K562 (cell line): ENCODE measurements around the gene LRRC61. TPM values are rescaled to one million over a fixed set of nuclear protein-coding genes. Genes with fewer than 3 reads are reported as not detected.
"Not testable (repeated sequence)": the region's sequence is repeated elsewhere in the genome, so short reads cannot be mapped to it uniquely, and the experiment has no call there.

ENCODE experiments used
- ATAC-seq: fragments of 200-7000 bp; cut with Tn5 transposase; 3 replicates; pipeline ENCODE4 v1.9.1; 2020; ENCODE audit warnings: moderate library complexity
- BruUV-seq: library from RNA; stranded (reverse); fragments of 400-500 nt; replicated peaks from 2 replicates; lab custom pipeline; 2021; lab: Mats Ljungman, UMichigan
- CTCF ChIA-PET: fragments of 300-600 bp; formaldehyde crosslinking; extraction: SDS; loops from one replicate; lab custom pipeline; 2021; ENCODE audit warnings: low intra/inter-chr PET ratio; lab: Yijun Ruan, JAX
- POLR2A ChIA-PET: fragments of 300-600, 350-650 bp; sonication (Branson Sonifier 250); formaldehyde crosslinking; extraction: SDS; loops from one replicate; lab custom pipeline; 2021; ENCODE audit warnings: antibody characterized with exemption, inconsistent platforms; lab: Yijun Ruan, JAX
- DNase-seq, 4 experiments: peaks; one replicate each; pipeline versions ENCODE4 v3.0.0 to v3.0.0-alpha.2; 2011 to 2018; ENCODE audit warnings: low spot score in 3 of 4, mixed read lengths in 3 of 4; ENCODE audit errors: extremely low read depth in 1 of 4
- FAIRE-seq: peaks from 2 replicates; lab custom pipeline; 2011; peaks lifted over from hg19 to GRCh38; lab: Jason Lieb, UNC
- H2AFZ ChIP-seq: 2 replicates; pipeline ENCODE4 v1.6.0; 2011; ENCODE audit warnings: low read depth, low read length, control low read depth, inconsistent platforms
- H3K27ac ChIP-seq: fragments of 200-600 bp; 3 replicates; pipeline ENCODE4 v1.8.0; 2011; ENCODE audit warnings: low read depth, mild to moderate bottlenecking, control low read depth, inconsistent platforms, low read length, moderate library complexity, mixed read lengths; ENCODE audit errors: extremely low read depth
- H3K27me3 ChIP-seq, 2 experiments: fragments of 300-600 bp in 1 of 2; 2 replicates in 1 of 2; 3 replicates in 1 of 2; pipeline versions ENCODE4 v1.6.0 to v1.8.0; 2011; ENCODE audit warnings: inconsistent platforms in 2 of 2, low read length in 2 of 2, mild to moderate bottlenecking in 1 of 2, mixed read lengths in 1 of 2, moderate library complexity in 1 of 2; ENCODE audit not compliant: control insufficient read depth in 2 of 2, insufficient read depth in 2 of 2
- H3K36me3 ChIP-seq: fragments of 300-600 bp; 3 replicates; pipeline ENCODE4 v1.8.0; 2011; ENCODE audit warnings: mild to moderate bottlenecking, low read length, inconsistent platforms; ENCODE audit not compliant: control insufficient read depth, insufficient read depth
- H3K4me1 ChIP-seq, 2 experiments: fragments of 200-600 bp in 1 of 2; replicated peaks in 1 of 2; 2 replicates in 1 of 2; 3 replicates in 1 of 2; pipeline versions ENCODE4 v1.5.1 to v1.8.0; 2011; ENCODE audit warnings: inconsistent platforms in 2 of 2, low read length in 2 of 2, mild to moderate bottlenecking in 1 of 2, mixed read lengths in 1 of 2, moderate library complexity in 1 of 2; ENCODE audit not compliant: control insufficient read depth in 2 of 2, insufficient read depth in 2 of 2
- H3K4me2 ChIP-seq: 2 replicates; pipeline ENCODE4 v1.6.1; 2011; ENCODE audit warnings: low read length, control low read depth, inconsistent platforms, mixed read lengths; ENCODE audit not compliant: insufficient read depth
- H3K4me3 ChIP-seq: fragments of 200-600 bp; sonication (generic), shearing (Covaris generic); 2 replicates; pipeline ENCODE4 v1.5.1; 2016; ENCODE audit warnings: control low read depth, inconsistent platforms
- H3K79me2 ChIP-seq: fragments of 200-600 bp; 3 replicates; pipeline ENCODE4 v1.8.0; 2011; ENCODE audit warnings: low read length, inconsistent platforms; ENCODE audit not compliant: control insufficient read depth, insufficient read depth
- H3K9ac ChIP-seq, 2 experiments: 2 replicates each; pipeline versions ENCODE4 v1.6.0 to v1.6.1; 2011; ENCODE audit warnings: low read depth in 2 of 2, low read length in 2 of 2, control low read depth in 1 of 2, inconsistent platforms in 1 of 2, mild to moderate bottlenecking in 1 of 2, mixed read lengths in 1 of 2; ENCODE audit not compliant: insufficient read depth in 1 of 2
- H3K9me1 ChIP-seq: one replicate; pipeline ENCODE4 v1.6.0; 2011; ENCODE audit warnings: inconsistent platforms, mild to moderate bottlenecking, low read length, moderate library complexity; ENCODE audit not compliant: control insufficient read depth, insufficient read depth
- H3K9me3 ChIP-seq: replicated peaks from 2 replicates; pipeline ENCODE4 v1.5.1; 2011; ENCODE audit warnings: low read depth, low read length, inconsistent platforms; ENCODE audit not compliant: control insufficient read depth, insufficient read depth
- H4K20me1 ChIP-seq: replicated peaks from 2 replicates; pipeline ENCODE4 v1.6.1; 2011; ENCODE audit warnings: low read length, inconsistent platforms, mixed read lengths; ENCODE audit not compliant: control insufficient read depth, insufficient read depth
- WGBS: fragments of 100-300 bp; shearing (Covaris generic); methylation state at CpG from one replicate; pipeline ENCODE4 v1.1.6; 2016; ENCODE audit warnings: low coverage, mixed read lengths; ENCODE audit not compliant: insufficient coverage; ENCODE audit errors: missing lambda C conversion rate; 5-methylcytosine and 5-hydroxymethylcytosine counted together
- in situ Hi-C: fragments of 300-500 bp; cut with MboI; formaldehyde crosslinking; loops from 4 replicates; pipeline ENCODE4 v1.15.0; 2018; ENCODE audit warnings: inconsistent platforms, mixed read lengths
- intact Hi-C: fragments of 100-400 bp; cut with micrococcal nuclease; formaldehyde crosslinking; loops from 2 replicates; pipeline ENCODE4 v1.14.2; 2022
- polyA plus RNA-seq, 8 experiments: library from polyadenylated mRNA; depleted of rRNA in 4 of 8; stranded (reverse) in 5 of 8; unstranded in 3 of 8; fragments of >200 nt; fragmentation: Nextera tagmentation in 2 of 8; fragmentation: Illumina TruSeq in 1 of 8; extraction: Ambion mirVana in 2 of 8; extraction: Trizol in 1 of 8; gene quantifications; 2 replicates each; pipeline versions ENCODE4 v1.2.1 to v1.2.3, GENCODE V29; 2011 to 2014; ENCODE audit warnings: inconsistent platforms in 1 of 8, missing spikeins in 1 of 8
- total RNA-seq, 7 experiments: library from RNA; depleted of rRNA in 6 of 7; stranded (reverse); fragments of >200 nt in 6 of 7; fragmentation: Illumina TruSeq in 2 of 7; extraction: Trizol in 2 of 7; gene quantifications; 2 replicates each; pipeline versions ENCODE4 v1.2.1 to v1.2.3, GENCODE V29; 2011 to 2021; ENCODE audit warnings: low replicate concordance in 1 of 7

The LRRC61 gene
- total and polyA plus RNA-seq, 9 of the 15 experiments (the other 6 are each of a cell fraction or from before 2014, with no cell fraction given), result 1.3 to 55.2 (median 35.2) TPM

DNA sequence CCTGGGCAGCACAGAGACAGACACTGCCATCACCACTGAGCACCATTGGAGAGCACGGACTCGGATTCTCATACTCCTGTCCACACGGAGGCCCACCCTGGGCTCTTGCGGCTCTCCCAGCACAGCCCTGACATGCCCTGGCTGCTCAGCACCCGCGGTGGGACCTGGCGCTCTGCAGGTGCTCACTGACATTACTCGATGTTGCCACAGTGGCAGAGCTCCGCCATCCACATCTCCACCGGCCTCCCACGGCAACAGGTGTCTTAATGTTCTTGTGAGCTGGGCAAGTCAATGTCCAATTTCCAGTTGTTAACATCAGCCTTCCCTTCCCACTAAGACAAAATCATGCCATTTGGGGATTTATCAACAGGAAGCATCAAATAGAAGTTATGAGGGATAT is 44.8 kb upstream of the LRRC61 start:
- H3K9me3 ChIP-seq, H4K20me1 ChIP-seq, H3K27me3 ChIP-seq, H2AFZ ChIP-seq, H3K4me2 ChIP-seq, H3K27ac ChIP-seq, POLR2A ChIA-PET, H3K9me1 ChIP-seq, ATAC-seq, BruUV-seq, H3K4me3 ChIP-seq, FAIRE-seq, H3K4me1 ChIP-seq, H3K36me3 ChIP-seq, CTCF ChIA-PET, H3K79me2 ChIP-seq, H3K9ac ChIP-seq: not testable (repeated sequence)
- 42% methylated on average over 11 of the region's 11 CpGs for WGBS
- DNase-seq, result peak in 1 of 4 experiments; percentile 1
- in situ Hi-C loops (loop anchor here (25.0 kb wide), 1 partner anchor 484 kb away; no protein-coding TSS in a partner anchor), intact Hi-C loops (loop anchor here (5.0 kb wide), 2 partner anchors 396 to 416 kb away; no protein-coding TSS in a partner anchor)

DNA sequence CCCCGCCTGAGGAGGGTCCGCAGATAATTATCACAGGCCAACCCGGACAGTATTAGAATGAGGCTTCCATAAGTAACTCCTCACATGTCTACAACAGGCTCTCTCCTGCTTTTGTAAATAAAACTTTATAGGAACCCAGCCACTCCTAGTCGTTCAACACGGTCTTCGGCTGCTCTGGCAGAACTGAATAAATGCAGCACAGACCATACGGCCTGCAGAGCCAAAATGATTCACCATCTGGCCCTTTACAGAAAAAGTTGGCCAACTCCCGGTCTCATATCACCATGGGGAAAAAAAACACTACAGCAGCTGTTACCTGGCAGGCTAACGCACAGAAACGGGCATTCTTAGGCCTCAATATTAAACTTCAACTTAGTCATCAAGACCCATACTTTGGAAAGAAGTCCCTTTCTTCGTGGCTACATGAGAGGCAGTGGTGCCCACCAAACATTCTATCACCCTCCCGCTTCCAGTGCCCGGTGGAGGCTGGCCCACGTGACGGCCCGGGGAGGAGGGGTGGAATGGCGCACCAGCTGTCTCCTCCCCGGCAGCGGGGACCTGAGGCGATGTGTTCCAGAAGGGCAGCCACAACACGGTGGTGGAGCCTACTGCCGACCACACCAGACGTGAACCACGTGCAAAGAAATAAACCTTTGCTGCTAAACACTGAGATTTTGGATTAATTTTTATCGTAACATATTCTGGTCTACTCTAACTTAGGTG is 41.3 kb upstream of the LRRC61 start:
- H3K36me3 ChIP-seq, H3K9ac ChIP-seq, H2AFZ ChIP-seq, H3K9me3 ChIP-seq, H3K4me3 ChIP-seq, POLR2A ChIA-PET, BruUV-seq, DNase-seq, H3K27ac ChIP-seq, H3K9me1 ChIP-seq, ATAC-seq, H3K27me3 ChIP-seq, H3K4me1 ChIP-seq, FAIRE-seq, H3K4me2 ChIP-seq, H3K79me2 ChIP-seq, intact Hi-C loops, H4K20me1 ChIP-seq, CTCF ChIA-PET: not testable (repeated sequence)
- WGBS, result 58% methylated on average over 7 of the region's 25 CpGs
- in situ Hi-C loops, result loop anchor here (25.0 kb wide), 1 partner anchor 480 kb away; no protein-coding TSS in a partner anchor

DNA sequence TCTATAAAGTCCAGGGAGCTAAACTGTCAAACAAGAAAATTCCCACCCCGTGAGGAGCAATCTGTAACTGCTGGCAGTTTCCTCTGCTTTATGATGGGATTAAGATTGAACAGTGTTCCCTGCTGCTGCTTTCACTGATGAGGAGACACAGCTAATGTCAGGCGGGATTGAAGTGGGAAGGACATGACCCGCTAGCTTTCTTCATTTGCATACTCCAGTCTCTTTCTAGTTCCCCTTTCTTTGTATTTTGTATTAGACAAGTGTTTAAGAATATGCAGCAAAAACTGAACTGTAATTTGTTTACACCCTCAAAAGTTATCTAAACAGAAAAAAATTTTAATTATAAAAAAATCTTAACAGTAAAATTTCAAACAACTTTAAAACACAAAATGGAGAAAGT is 40.0 kb upstream of the LRRC61 start:
- intact Hi-C loops, H4K20me1 ChIP-seq: not testable (repeated sequence)

More for the DNA sequence above, 40.0 kb upstream of the LRRC61 start:
- H3K27ac ChIP-seq, H3K4me3 ChIP-seq, H3K4me2 ChIP-seq, H3K4me1 ChIP-seq, POLR2A ChIA-PET, H3K36me3 ChIP-seq, H3K79me2 ChIP-seq, H3K9ac ChIP-seq, FAIRE-seq, ATAC-seq, DNase-seq, H3K9me3 ChIP-seq, H3K27me3 ChIP-seq, BruUV-seq, H2AFZ ChIP-seq, H3K9me1 ChIP-seq, CTCF ChIA-PET: not testable (repeated sequence)
- in situ Hi-C loops, result loop anchor here (25.0 kb wide), 1 partner anchor 479 kb away; no protein-coding TSS in a partner anchor
- WGBS, result 65% methylated on average over 2 of the region's 3 CpGs
